B cell (primary cell): ENCODE data around the gene GPATCH11. TPM values are rescaled to one million over a fixed set of nuclear protein-coding genes. Genes with fewer than 3 reads are reported as not detected.

Experiments used
- ATAC-seq: fragments of 200-7000 bp; cut with Tn5 transposase; one replicate; pipeline ENCODE4 v1.10.0; 2021; ENCODE audit warnings: low read depth, mild to moderate bottlenecking, moderate number of reproducible peaks, moderate library complexity
- CTCF ChIA-PET: fragments of 350-600 bp; sonication (Branson Sonifier 250); formaldehyde crosslinking; loops from one replicate; lab custom pipeline; 2021; ENCODE audit warnings: antibody characterized with exemption, inconsistent platforms; lab: Charles Lee
- POLR2A ChIA-PET: fragments of 350-600 bp; sonication (Branson Sonifier 250); formaldehyde crosslinking; loops from one replicate; lab custom pipeline; 2021; ENCODE audit warnings: antibody characterized with exemption; lab: Charles Lee
- DNase-seq: peaks from one replicate; pipeline ENCODE4 v3.0.0; 2013
- H2AFZ ChIP-seq: 2 replicates; pipeline ENCODE4 v1.6.1; 2012; ENCODE audit warnings: mild to moderate bottlenecking, low read depth, low read length; ENCODE audit not compliant: insufficient read depth, poor library complexity, severe bottlenecking
- H3K27ac ChIP-seq, 2 donors: 1 replicate in 1 of 2; 2 replicates in 1 of 2; pipeline ENCODE4 v1.5.1; 2012 to 2013; ENCODE audit warnings: low read length in 2 of 2, mild to moderate bottlenecking in 2 of 2, moderate library complexity in 1 of 2
- H3K27me3 ChIP-seq, 4 experiments: fragments of 200-600 bp in 1 of 4; sonication (generic) in 1 of 4; replicated peaks in 1 of 4; 1 replicate in 2 of 4; 2 replicates in 2 of 4; pipeline versions ENCODE4 v1.6.1 to v1.7.0; 2013 to 2016; ENCODE audit warnings: low read length in 3 of 4, mild to moderate bottlenecking in 2 of 4, mixed read lengths in 1 of 4, moderate library complexity in 1 of 4; ENCODE audit not compliant: insufficient read depth in 4 of 4, control insufficient read depth in 3 of 4; ENCODE audit errors: control extremely low read depth in 1 of 4
- H3K36me3 ChIP-seq, 2 experiments: replicated peaks in 1 of 2; 1 replicate in 1 of 2; 2 replicates in 1 of 2; pipeline versions ENCODE4 v1.6.1 to v1.7.1; 2013; ENCODE audit warnings: low read length in 1 of 2; ENCODE audit not compliant: insufficient read depth in 2 of 2, control insufficient read depth in 1 of 2; ENCODE audit errors: control extremely low read depth in 1 of 2, extremely low read depth in 1 of 2
- H3K4me1 ChIP-seq, 2 donors: fragments of 200-600 bp in 1 of 2; sonication (generic) in 1 of 2; 1 replicate in 1 of 2; 2 replicates in 1 of 2; pipeline versions ENCODE4 v1.5.1 to v1.6.1; 2013 to 2017; ENCODE audit warnings: low read length in 2 of 2; ENCODE audit not compliant: control insufficient read depth in 2 of 2, insufficient read depth in 2 of 2
- H3K4me2 ChIP-seq: replicated peaks from 2 replicates; pipeline ENCODE3; 2012; ENCODE audit warnings: mild to moderate bottlenecking, low read depth, low read length; ENCODE audit not compliant: poor library complexity, severe bottlenecking
- H3K4me3 ChIP-seq, 5 experiments: fragments of 200-600 bp in 1 of 5; sonication (generic) in 1 of 5; 1 replicate in 3 of 5; 2 replicates in 2 of 5; pipeline versions ENCODE4 v1.5.1 to v1.7.0; 2011 to 2016; ENCODE audit warnings: low read length in 4 of 5, mild to moderate bottlenecking in 4 of 5, low read depth in 2 of 5, control low read depth in 1 of 5, moderate library complexity in 1 of 5; ENCODE audit not compliant: insufficient read depth in 1 of 5; ENCODE audit errors: control extremely low read depth in 1 of 5, extremely low read depth in 1 of 5
- H3K79me2 ChIP-seq: fragments of 200-600 bp; sonication (generic); one replicate; pipeline ENCODE4 v1.6.0; 2016; ENCODE audit warnings: low read length; ENCODE audit not compliant: control insufficient read depth, insufficient read depth
- H3K9ac ChIP-seq: fragments of 200-600 bp; sonication (generic); 2 replicates; pipeline ENCODE4 v1.6.1; 2017; ENCODE audit warnings: mild to moderate bottlenecking, low read length, moderate library complexity
- H3K9me3 ChIP-seq, 3 donors: one replicate each; pipeline versions ENCODE4 v1.6.1 to v1.7.1; 2013; ENCODE audit warnings: low read length in 2 of 3; ENCODE audit not compliant: control insufficient read depth in 2 of 3, insufficient read depth in 1 of 3; ENCODE audit errors: control extremely low read depth in 1 of 3
- H4K20me1 ChIP-seq: 2 replicates; pipeline ENCODE4 v1.6.0; 2012; ENCODE audit warnings: mild to moderate bottlenecking, low read length; ENCODE audit not compliant: insufficient read depth, control insufficient read depth, poor library complexity, severe bottlenecking
- H3K27ac Mint-ChIP-seq: one replicate; pipeline ENCODE4 v1.8.0; 2021; ENCODE audit warnings: mixed read lengths
- H3K27me3 Mint-ChIP-seq: one replicate; pipeline ENCODE4 v1.8.0; 2021; ENCODE audit warnings: mixed read lengths
- H3K4me1 Mint-ChIP-seq: one replicate; pipeline ENCODE4 v1.8.0; 2021; ENCODE audit warnings: mixed read lengths
- H3K4me3 Mint-ChIP-seq: one replicate; pipeline ENCODE4 v1.8.0; 2021; ENCODE audit warnings: mixed read lengths
- H3K9me3 Mint-ChIP-seq: one replicate; pipeline ENCODE4 v1.8.0; 2022; ENCODE audit warnings: mixed read lengths; ENCODE audit not compliant: insufficient read depth
- EZH2 ChIP-seq: IDR thresholded peaks from 2 replicates; pipeline ENCODE4 v1.6.1; 2012; ENCODE audit warnings: borderline replicate concordance, low read depth, mild to moderate bottlenecking, moderate library complexity, low read length; ENCODE audit not compliant: insufficient read depth, poor library complexity, severe bottlenecking
- WGBS: methylation state at CpG from one replicate; pipeline ENCODE4 v1.1.5; 2013; ENCODE audit warnings: missing lambda C conversion rate; ENCODE audit not compliant: insufficient coverage; 5-methylcytosine and 5-hydroxymethylcytosine counted together
- intact Hi-C: fragments of 100-400 bp; cut with micrococcal nuclease; formaldehyde crosslinking; loops from one replicate; pipeline ENCODE4 v1.10.0; 2022
- polyA plus RNA-seq: library from polyadenylated mRNA; depleted of rRNA; stranded (reverse); fragments of >200 nt; gene quantifications from 2 replicates; pipeline ENCODE4 v1.2.3, GENCODE V29; 2012
- total RNA-seq, 2 donors: library from RNA; stranded (reverse); fragments of 120-200 nt in 1 of 2; gene quantifications; 1 replicate in 1 of 2; 2 replicates in 1 of 2; pipeline versions ENCODE4 v1.2.3 to v1.2.4, GENCODE V29; 2013 to 2022
- TF ChIP-seq, protein P1 (sequence below): fragments of 200-600 bp; IDR thresholded peaks from one replicate; pipeline ENCODE4 v1.8.0; 2022; ENCODE audit warnings: antibody characterized with exemption, mild to moderate bottlenecking

GPATCH11 gene
- total and polyA plus RNA-seq, 2 donors (not counting 1 experiment from before 2014, with no cell fraction given), result 9.6 to 18.2 TPM

DNA sequence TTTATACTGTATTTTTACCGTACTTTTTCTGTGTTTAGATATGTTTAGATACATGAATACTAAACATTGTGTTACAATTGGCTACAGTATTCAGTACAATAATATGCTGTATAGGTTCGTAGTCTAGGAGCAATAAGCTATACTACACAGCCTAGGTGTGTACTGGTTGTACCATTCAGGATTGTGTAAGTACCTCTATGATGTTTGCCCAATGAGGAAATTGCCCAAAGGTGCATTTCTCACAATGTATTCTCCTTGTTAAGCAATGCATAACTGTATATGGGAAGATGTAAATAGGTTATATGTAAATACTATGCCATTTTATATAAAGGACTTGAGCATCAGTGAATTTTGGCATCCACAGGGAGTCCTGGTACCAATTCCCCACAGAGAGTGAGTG, 61.7 kb downstream of the GPATCH11 start:
- H3K4me1 Mint-ChIP-seq, result peaks cover 12% of the 10 kb centered on the region
- Histone ChIP-seq H3K27me3 (no peaks in the 10 kb centered on the region), H3K9me3 (no peaks in the 10 kb centered on the region), H3K9ac (no peak overlapping the region), H3K79me2 (peaks cover 8% of the 10 kb centered on the region), H4K20me1 (no peaks in the 10 kb centered on the region), H3K27ac (no peak overlapping the region), H3K4me1 (peaks cover 0 to 4% of the 10 kb centered on the region in 2 donors), H3K36me3 (peaks cover 10 to 45% of the 10 kb centered on the region in 2 experiments), H2AFZ (no peak overlapping the region), H3K4me2 (no peak overlapping the region), H3K4me3 (no peak overlapping the region)
- no peak overlapping the region for H3K4me3 Mint-ChIP-seq
- no CpG with 5 or more reads among the region's 2 CpGs for WGBS
- no peaks in the 10 kb centered on the region for H3K9me3 Mint-ChIP-seq
- ChIA-PET CTCF (interaction anchor here (0.6 to 1.3 kb wide), 3 partner anchors 13 to 731 kb away, joined by 3 to 4 read pairs (median 3); no protein-coding TSS in a partner anchor), POLR2A (interaction anchor here (0.6 to 1.6 kb wide), 2 partner anchors 9 to 72 kb away, joined by 3 read pairs; no protein-coding TSS in a partner anchor)
- H3K27ac Mint-ChIP-seq, result no peak overlapping the region
- H3K27me3 Mint-ChIP-seq, result no peaks in the 10 kb centered on the region
- no peak for DNase-seq
- TF ChIP-seq, protein P1, sequence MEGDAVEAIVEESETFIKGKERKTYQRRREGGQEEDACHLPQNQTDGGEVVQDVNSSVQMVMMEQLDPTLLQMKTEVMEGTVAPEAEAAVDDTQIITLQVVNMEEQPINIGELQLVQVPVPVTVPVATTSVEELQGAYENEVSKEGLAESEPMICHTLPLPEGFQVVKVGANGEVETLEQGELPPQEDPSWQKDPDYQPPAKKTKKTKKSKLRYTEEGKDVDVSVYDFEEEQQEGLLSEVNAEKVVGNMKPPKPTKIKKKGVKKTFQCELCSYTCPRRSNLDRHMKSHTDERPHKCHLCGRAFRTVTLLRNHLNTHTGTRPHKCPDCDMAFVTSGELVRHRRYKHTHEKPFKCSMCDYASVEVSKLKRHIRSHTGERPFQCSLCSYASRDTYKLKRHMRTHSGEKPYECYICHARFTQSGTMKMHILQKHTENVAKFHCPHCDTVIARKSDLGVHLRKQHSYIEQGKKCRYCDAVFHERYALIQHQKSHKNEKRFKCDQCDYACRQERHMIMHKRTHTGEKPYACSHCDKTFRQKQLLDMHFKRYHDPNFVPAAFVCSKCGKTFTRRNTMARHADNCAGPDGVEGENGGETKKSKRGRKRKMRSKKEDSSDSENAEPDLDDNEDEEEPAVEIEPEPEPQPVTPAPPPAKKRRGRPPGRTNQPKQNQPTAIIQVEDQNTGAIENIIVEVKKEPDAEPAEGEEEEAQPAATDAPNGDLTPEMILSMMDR, result no peak
- no peak for TF ChIP-seq EZH2
- intact Hi-C loops, result no loop called here
- no peak for ATAC-seq

DNA sequence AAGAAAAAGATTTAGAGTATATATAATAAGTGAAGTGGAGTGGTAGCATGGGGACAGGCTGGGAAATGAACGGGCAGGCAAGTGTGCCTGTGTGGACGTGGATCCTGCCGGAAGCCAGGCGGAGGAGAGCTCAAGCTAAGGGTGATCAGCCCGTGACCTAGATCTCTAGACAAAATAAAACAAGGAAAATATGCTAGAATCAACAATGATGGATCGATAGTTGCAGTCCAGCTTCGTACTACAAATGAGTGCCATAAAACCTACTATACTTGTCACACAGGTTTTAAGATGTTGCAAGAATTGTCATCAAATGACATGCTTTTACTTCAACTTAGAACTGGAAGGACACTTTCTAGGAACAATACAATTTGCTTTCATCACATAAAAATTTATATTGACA, 64.0 kb downstream of the GPATCH11 start:
- ChIA-PET CTCF (no interaction called here), POLR2A (no interaction called here)
- peaks cover 0 to 4% (median 0%) of the 10 kb centered on the region in 3 donors for H3K9me3 ChIP-seq
- Mint-ChIP-seq H3K9me3 (no peaks in the 10 kb centered on the region), H3K4me1 (peaks cover 22% of the 10 kb centered on the region), H3K27ac (no peak overlapping the region), H3K27me3 (no peaks in the 10 kb centered on the region), H3K4me3 (no peak overlapping the region)
- no peak overlapping the region for H2AFZ ChIP-seq
- DNase-seq (no peak), ATAC-seq (no peak)
- no peak for TF ChIP-seq EZH2
- TF ChIP-seq, protein P1, result no peak
- H3K79me2 ChIP-seq, result peaks cover 30% of the 10 kb centered on the region
- H3K9ac ChIP-seq, result no peak overlapping the region
- peaks cover 6 to 34% of the 10 kb centered on the region in 2 experiments for H3K36me3 ChIP-seq
- no peaks in the 10 kb centered on the region for H3K27me3 ChIP-seq
- WGBS, result 100% methylated on average over 2 of the region's 7 CpGs
- H3K4me1 ChIP-seq, result peaks cover 0 to 4% of the 10 kb centered on the region in 2 donors
- intact Hi-C loops, result no loop called here
- no peaks in the 10 kb centered on the region for H4K20me1 ChIP-seq
- no peak overlapping the region for H3K4me2 ChIP-seq
- no peak overlapping the region for H3K27ac ChIP-seq
- H3K4me3 ChIP-seq, result no peak overlapping the region

Other genes with a start within 250 kb of the GPATCH11 start
- gene STRN, start 118.0 kb upstream of the GPATCH11 start, total RNA-seq, result 38.6 and 42.8 TPM in 2 replicates
- 5.8 and 8.8 TPM in 2 replicates for gene STRN, start 118.0 kb upstream of the GPATCH11 start, polyA plus RNA-seq
- 44.3 and 50.0 TPM in 2 replicates for gene HEATR5B, start 146 bp upstream of the GPATCH11 start, total RNA-seq
- gene HEATR5B, start 146 bp upstream of the GPATCH11 start, polyA plus RNA-seq, result 33.0 and 54.8 TPM in 2 replicates
- gene EIF2AK2, start 72.5 kb downstream of the GPATCH11 start, total RNA-seq, result 36.2 and 36.9 TPM in 2 replicates
- 6.5 and 9.7 TPM in 2 replicates for gene EIF2AK2, start 72.5 kb downstream of the GPATCH11 start, polyA plus RNA-seq
- gene SULT6B1, start 104.2 kb downstream of the GPATCH11 start, total RNA-seq, result not detected in 2 replicates
- gene SULT6B1, start 104.2 kb downstream of the GPATCH11 start, polyA plus RNA-seq, result not detected in 2 replicates
- 36.7 and 38.0 TPM in 2 replicates for gene CEBPZOS, start 112.0 kb downstream of the GPATCH11 start, total RNA-seq
- gene CEBPZOS, start 112.0 kb downstream of the GPATCH11 start, polyA plus RNA-seq, result 17.6 and 18.6 TPM in 2 replicates
- gene CEBPZ, start 147.1 kb downstream of the GPATCH11 start, total RNA-seq, result 43.9 and 56.5 TPM in 2 replicates
- gene CEBPZ, start 147.1 kb downstream of the GPATCH11 start, polyA plus RNA-seq, result 5.3 and 12.6 TPM in 2 replicates
- gene NDUFAF7, start 147.1 kb downstream of the GPATCH11 start, total RNA-seq, result 35.4 and 42.0 TPM in 2 replicates
- 10.9 and 12.2 TPM in 2 replicates for gene NDUFAF7, start 147.1 kb downstream of the GPATCH11 start, polyA plus RNA-seq
- gene PRKD3, start 240.3 kb downstream of the GPATCH11 start, total RNA-seq, result 82.2 and 83.4 TPM in 2 replicates
- gene PRKD3, start 240.3 kb downstream of the GPATCH11 start, polyA plus RNA-seq, result 24.6 and 28.9 TPM in 2 replicates